Endometrial microvascular endothelial cells (primary cell): Measurements from ENCODE around the gene TBL2. TPM values are rescaled to one million over a fixed set of nuclear protein-coding genes. Genes with fewer than 3 reads are reported as not detected.
"Not testable (repeated sequence)": the region's sequence is repeated elsewhere in the genome, so short reads cannot be mapped to it uniquely, and the experiment has no call there.

Source experiments
- in situ Hi-C: cut with HindIII; loops from 2 replicates; pipeline ENCODE4 v1.10.0; 2017; ENCODE audit warnings: low sequenced_read_pairs, low pct_unique_long_range_greater_than_20kb; ENCODE audit errors: inconsistent ontology term
- total RNA-seq: library from RNA; depleted of rRNA; stranded (reverse); fragments of >200 nt; gene quantifications from one replicate; pipeline ENCODE4 v1.2.3, GENCODE V29; 2015; ENCODE audit errors: inconsistent ontology term

Gene TBL2
- total RNA-seq, 1 donor from 2014 or later = 77.2 TPM

DNA sequence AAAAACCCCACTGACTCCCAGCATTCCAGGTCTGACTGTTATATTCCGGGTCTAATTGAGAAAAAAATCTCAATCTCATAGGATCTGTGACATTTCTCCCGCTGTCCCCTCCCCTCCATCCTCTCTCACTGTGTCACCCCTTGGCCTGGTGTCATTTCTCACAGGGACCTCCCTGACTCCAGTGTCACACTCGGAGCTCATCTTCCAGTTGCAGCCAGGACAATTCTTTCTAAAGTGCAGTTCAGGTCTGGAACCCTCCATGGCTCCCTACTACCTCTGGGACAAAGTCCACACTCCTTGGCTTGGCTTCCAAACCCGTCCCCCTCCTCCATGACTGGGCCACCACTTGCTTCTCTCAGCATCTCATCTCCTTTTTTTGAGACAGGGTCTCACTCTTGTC is 31.7 kb upstream of the TBL2 start:
- in situ Hi-C loops = no loop called here

DNA sequence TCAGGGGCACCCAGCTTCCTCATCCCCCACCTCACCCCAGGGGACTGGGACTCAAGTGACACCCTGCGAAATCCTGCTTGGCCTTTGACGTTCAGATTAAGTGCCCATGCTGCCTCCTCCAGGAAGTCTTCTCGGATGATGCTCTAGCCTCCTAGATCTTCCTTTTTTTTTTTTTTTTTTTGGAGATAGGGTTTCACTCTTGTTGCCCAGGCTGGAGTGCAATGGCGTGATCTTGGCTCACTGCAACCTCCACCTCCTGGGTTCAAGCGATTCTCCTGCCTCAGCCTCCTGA is 29.3 kb upstream of the TBL2 start:
- in situ Hi-C loops = not testable (repeated sequence)

DNA sequence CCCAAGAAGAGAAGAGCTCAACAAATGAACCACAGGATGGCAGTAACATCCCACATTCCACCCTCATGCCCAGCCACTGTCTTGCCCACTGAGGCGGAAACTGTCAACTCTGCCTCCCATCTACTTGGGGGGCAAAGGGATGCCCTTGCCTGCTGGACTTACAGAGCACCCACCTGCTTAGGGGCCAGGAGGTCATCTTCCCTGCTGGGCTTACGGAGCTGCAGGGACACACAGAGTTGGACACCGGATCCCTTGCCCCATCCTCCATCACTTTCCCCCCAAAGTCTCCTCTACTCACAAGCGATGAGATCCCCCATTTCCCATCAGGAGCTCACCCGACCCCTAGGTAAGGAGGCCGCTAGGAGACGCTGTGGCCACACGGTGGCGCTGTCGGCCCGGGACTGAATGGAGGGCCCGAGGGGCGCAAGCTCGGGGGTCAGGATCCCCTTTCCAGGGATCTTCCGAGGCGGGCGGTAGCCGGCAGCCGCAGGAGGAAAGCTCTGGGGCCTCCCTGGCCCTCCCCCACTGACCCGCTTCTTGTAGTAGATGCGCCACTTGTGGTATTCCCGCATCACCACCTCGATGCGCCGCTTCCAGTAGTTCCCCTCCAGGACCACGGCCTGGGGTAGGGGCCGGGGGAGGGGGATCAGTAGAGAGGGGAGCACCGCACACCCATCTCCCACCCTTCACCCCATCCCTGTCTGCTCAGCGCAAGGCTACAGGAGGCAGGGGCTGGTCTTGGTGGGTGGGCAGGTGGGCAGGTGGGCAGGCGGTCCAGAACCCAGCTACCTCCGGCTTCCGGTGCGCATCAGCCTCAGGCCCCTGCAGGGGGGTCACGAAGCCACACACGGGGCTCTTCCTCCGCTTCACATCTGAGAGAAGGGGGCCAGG is 28.7 kb upstream of the TBL2 start:
- in situ Hi-C loops = no loop called here

GRCh38 chr7:73605601-73606220 is 27.3 kb upstream of the TBL2 start:
- in situ Hi-C loops = no loop called here

- in situ Hi-C loops = no loop called here
Observed at GRCh38 chr7:73602721-73603651, 24.6 kb upstream of the TBL2 start.

DNA sequence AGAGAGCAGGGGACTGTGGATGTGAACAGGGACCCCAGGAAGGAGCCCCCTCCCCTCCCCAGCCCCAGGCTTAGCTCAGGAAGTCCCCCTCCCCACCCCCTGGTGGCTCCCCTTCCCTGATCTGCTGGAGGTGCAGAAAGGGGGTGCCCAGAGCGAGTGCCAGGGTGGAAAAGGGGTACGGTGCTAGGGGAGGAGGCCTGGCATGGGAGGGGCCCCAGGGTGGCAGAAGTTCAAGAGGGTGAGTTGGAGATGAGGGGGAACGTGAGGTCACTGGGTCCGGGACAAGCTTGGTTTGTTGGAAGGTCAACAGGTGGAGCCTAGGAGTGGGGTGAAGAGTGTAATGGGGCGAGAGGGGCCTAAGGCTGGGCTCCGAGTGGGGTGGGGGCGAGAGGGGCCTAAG is 21.5 kb upstream of the TBL2 start:
- in situ Hi-C loops = no loop called here

GRCh38 chr7:73599151-73599882 is 20.9 kb upstream of the TBL2 start:
- in situ Hi-C loops = no loop called here

GRCh38 chr7:73597978-73598782 is 19.8 kb upstream of the TBL2 start:
- in situ Hi-C loops = no loop called here

DNA sequence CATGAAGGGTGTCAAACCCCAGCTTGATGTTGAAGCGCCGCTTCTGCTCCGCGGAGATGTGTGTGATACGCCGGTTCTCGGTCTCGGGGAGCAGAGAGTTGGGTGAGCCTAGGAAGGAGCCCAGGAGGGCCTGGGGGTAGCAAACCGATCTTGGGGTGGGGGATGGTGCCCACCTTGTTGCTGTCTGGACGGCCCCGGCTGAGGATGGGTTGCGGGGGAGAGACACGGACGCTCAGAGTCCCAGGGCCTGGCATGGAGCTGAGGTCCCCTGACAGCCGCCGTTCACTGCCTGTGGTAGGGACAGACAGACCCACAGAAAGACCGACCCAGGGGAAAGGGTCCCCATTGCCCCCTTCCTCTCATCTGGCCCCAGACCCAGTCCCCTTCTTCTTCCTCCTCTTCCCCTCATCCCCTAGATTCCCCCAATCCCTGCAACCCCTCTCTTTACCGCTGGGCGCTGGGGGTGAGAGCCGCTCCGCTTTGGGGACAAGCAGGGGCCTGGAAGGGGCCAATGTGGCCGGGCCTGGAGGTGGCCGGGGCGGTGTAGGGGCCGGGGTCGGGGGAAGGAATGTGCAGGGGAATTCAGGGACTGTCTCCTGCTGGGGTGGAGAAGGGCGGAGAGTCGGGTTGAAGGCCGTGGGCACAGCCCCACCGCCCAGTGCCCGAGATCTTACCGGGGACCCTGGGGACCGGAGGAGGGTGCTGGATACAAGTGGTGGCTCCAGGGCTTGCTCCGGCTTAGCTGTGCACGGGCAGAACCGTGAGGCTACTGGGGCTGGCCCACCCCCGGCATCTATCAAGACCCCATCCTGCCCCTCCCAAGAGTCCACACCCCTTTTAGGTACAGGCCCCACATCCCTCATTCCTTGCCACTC is 18.0 kb upstream of the TBL2 start:
- in situ Hi-C loops = no loop called here

DNA sequence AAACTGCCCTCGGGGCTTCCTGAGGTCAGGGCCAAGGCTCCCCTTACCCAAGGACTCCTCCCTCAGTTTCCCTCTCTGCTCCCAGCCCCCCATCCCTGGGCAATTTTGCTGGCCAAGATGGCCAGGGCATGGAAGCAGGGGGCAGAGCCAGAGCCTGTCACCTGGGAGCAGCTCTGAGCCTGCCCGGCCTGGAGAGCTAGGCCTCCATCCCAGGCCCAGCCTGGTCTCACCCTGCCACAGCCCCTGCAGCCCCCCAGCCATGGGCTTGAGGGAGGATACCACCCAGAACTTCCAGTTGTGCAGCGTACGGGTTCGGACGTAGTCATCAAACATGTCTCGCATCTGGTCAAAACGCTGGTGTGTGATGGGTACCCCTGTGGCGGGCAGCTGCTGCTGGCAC is 17.0 kb upstream of the TBL2 start:
- in situ Hi-C loops = no loop called here

DNA sequence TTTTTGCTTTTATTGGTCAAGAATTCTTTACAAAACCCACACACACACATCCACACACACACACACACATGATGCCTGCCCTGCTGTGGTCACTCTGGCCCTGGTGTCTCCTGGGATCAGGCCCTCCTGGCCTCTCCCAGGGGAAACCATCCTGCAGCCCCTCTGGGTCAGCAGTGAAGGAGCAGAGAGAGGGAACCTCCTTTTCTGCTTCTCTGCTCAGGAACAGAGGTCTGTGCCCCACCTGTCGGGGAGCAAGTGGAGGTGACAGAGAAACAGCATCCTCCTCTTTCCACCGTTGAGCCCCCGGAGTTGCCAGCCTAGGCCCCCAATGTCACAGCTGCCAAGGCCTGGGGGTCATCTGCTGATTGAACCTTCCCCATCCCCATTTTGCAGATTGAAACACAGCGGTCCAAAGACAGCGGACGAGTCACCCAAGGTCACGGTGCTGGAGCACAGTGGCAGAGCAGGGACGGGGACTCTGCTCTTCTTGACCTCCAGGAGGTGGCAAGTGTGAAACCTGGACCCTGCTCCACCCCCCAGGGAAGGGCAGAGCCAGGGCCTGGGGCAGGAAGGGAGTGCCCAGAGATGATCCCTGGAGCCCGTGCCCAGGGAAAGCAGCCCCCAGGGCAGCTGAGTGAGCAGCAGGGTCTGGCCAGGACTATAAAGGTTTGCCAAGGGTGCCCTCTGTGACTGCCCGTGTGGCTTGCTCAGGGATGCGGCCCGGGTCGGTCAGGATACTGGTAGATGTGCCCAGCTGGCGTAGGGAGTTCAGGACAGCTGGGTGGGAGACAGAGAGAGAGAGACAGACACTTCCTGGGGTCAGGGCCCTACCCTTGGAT is 15.0 kb upstream of the TBL2 start:
- in situ Hi-C loops = no loop called here

DNA sequence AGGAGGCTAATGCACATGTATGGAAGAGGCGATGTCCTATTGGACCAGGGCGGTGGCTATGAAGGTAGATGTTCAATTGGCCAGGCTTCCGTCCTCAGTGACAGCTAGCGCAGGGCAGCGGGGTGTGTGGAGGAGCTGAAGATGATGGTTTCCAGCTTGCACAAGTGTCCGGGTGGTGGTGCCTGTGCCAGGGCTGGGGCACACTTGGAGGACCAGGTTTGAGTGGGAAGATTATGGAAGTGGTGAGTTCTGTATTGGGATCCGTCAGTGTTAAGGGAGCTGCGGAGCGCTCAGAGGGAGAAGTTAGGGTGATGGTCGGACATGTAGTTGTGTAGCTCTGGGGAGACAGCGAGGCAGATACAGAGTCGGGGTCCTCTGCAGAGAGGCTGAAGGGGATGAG is 8.5 kb upstream of the TBL2 start:
- in situ Hi-C loops = no loop called here

DNA sequence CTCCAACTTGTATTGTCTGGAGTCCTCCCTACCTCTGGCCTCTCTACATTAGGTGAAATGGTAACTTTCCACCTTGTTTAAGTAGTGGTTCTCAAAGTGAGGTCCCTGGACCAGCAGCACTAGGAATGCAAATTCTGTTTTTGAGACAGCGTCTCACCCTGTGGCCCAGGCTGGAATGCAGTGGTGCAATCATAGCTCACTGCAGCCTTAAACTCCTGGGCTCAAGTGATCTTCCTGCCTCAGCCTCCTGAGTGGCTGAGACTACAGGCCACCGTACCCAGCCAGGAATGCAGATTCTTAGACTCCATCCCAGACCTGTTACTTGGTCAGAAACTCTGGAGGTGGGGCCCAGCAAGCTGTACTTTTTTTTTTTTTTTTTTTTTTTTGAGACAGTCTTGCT is 6.8 kb upstream of the TBL2 start:
- in situ Hi-C loops = no loop called here

DNA sequence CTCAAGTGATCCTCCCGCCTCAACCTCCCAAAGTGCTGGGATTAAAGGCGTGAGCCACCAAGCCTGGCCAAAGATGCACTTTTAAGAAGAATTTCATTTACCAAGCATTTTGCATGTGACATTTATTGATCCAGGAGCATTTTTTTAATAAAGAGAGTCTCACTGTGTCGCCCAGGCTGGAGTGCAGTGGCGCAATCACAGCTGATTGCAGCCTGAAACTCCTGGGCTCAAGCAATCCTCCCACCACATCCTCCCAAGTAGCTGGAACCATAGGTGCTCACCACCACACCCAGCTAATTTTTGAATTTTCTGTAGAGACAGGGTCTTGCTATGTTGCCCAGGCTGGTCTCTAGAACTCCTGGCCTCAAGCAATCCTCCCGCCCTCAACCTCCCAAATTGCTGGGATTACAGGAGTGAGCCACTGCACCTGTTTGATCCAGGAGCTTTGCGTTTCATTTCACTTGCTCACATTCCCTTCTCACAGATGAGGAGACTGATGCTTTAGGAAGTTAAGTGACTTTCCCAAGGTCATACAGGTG is 4.4 kb upstream of the TBL2 start:
- in situ Hi-C loops = no loop called here

DNA sequence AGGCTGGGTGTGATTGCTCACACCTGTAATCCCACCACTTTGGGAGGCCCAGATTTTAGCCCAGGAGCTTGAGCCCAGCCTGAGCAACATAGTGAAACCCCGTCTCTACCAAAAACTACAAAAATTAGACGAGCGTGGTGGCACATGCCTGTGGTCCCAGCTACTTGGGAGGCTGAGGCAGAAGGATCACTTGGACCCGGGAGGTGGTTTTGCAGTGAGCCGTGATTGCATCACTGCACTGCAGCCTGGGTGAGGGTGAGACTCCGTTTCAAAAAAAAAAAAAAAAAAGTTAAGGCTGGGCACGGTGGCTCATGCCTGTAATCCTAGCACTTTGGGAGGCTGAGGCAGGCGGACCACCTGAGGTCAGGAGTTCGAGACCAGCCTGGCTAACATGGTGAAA is 2.6 kb upstream of the TBL2 start:
- in situ Hi-C loops = not testable (repeated sequence)

- in situ Hi-C loops = no loop called here
Observed at GRCh38 chr7:73577627-73578341, 595 bp downstream of the TBL2 start.
